ENCODE results near the gene SRA1. TPM values are rescaled to one million over a fixed set of nuclear protein-coding genes. Genes with fewer than 3 reads are reported as not detected.

Gene SRA1
- total RNA-seq, 1 experiment from 2014 or later = 48.6 TPM

GRCh38 chr5:140548300-140548688, 9.0 kb downstream of the SRA1 start:
- H3K4me2 ChIP-seq (ENCODE audit: low read length) = no peak overlapping the region
- H3K4me1 ChIP-seq (ENCODE audit: insufficient read depth, low read length) = peaks cover 15% of the 10 kb centered on the region
- no peak overlapping the region for H3K4me3 ChIP-seq (ENCODE audit: low read length)
- no peaks in the 10 kb centered on the region for H4K20me1 ChIP-seq (ENCODE audit: low read length)
- H3K36me3 ChIP-seq (ENCODE audit: low read depth, low read length) = peaks cover 22% of the 10 kb centered on the region; the same call in 1 of the 2 replicates
- DNase-seq = no peak
- no peak for ATAC-seq
- POLR2A ChIA-PET (ENCODE audit: unreplicated experiment) = interaction anchor here (1.0 kb wide), 1 partner anchor 91 kb away, joined by 5 read pairs; no protein-coding TSS in a partner anchor
- no peaks in the 10 kb centered on the region for H3K27me3 ChIP-seq (ENCODE audit: low read length)
- TF ChIP-seq CTCF (conservative IDR thresholded peaks at IDR 0.05; ENCODE audit: low read depth, low read length) (no peak), EZH2phosphoT487 (IDR thresholded peaks at IDR 0.05; ENCODE audit: borderline replicate concordance, low read length) (no peak), EZH2 (IDR thresholded peaks at IDR 0.05; ENCODE audit: low read length, unreplicated experiment) (no peak)
- BruUV-seq (replicated peaks) = no TSS peak
- intact Hi-C loops (cut with micrococcal nuclease) = loop anchor here (10.0 kb wide), 1 partner anchor 167 kb away; no protein-coding TSS in a partner anchor
- H2AFZ ChIP-seq (ENCODE audit: low read length) = no peak overlapping the region
- CTCF ChIA-PET = no interaction called here
- H3K9me3 ChIP-seq (ENCODE audit: low read length) = no peaks in the 10 kb centered on the region
- H3K9me2 ChIP-seq (replicated peaks; ENCODE audit: low read length) = no peaks in the 10 kb centered on the region
- peaks cover 8% of the 10 kb centered on the region for H3K79me2 ChIP-seq (ENCODE audit: low read length)
- no peaks in the 10 kb centered on the region for H3F3A ChIP-seq (ENCODE audit: low read length, unreplicated experiment)
- H3K27ac ChIP-seq (ENCODE audit: low read length) = no peak overlapping the region
- no peak overlapping the region for H3K9ac ChIP-seq (ENCODE audit: low read length)

- H3K4me1 ChIP-seq (ENCODE audit: insufficient read depth, low read length) = peaks cover 15% of the 10 kb centered on the region
- peaks cover 2% of the 10 kb centered on the region for H3K79me2 ChIP-seq (ENCODE audit: low read length)
- no peaks in the 10 kb centered on the region for H3K9me2 ChIP-seq (replicated peaks; ENCODE audit: low read length)
- POLR2A ChIA-PET (ENCODE audit: unreplicated experiment) = interaction anchor here (0.5 to 1.0 kb wide), 5 partner anchors 92 to 1071 kb away, joined by 3 to 5 read pairs (median 4); partner anchors contain the start of genes DIAPH1, IK and NDUFA2
- intact Hi-C loops (cut with micrococcal nuclease) = loop anchor here (1.0 to 10.0 kb wide), 3 partner anchors 92 to 167 kb away; partner anchors contain the start of genes TMCO6 and WDR55
- no peak for TF ChIP-seq EZH2phosphoT487 (IDR thresholded peaks at IDR 0.05; ENCODE audit: borderline replicate concordance, low read length)
- TF ChIP-seq EZH2 (IDR thresholded peaks at IDR 0.05; ENCODE audit: low read length, unreplicated experiment) = no peak
- peak; percentile 42 for TF ChIP-seq CTCF (conservative IDR thresholded peaks at IDR 0.05; ENCODE audit: low read depth, low read length)
- no peaks in the 10 kb centered on the region for H4K20me1 ChIP-seq (ENCODE audit: low read length)
- no peaks in the 10 kb centered on the region for H3K27me3 ChIP-seq (ENCODE audit: low read length)
- H3K9ac ChIP-seq (ENCODE audit: low read length) = no peak within 1 kb of the TSS
- DNase-seq (peak; percentile 95), ATAC-seq (peak; percentile 92)
- no peaks in the 10 kb centered on the region for H3K9me3 ChIP-seq (ENCODE audit: low read length)
- CTCF ChIA-PET = interaction anchor here (0.6 to 1.1 kb wide), 8 partner anchors 15 to 187 kb away, joined by 3 to 9 read pairs (median 4); partner anchors contain the start of genes HARS1, HARS2, IK and NDUFA2
- H3K36me3 ChIP-seq (ENCODE audit: low read depth, low read length) = peaks cover 22% of the 10 kb centered on the region; the same call in 1 of the 2 replicates
- BruUV-seq (replicated peaks) = TSS peak; percentile 11
- H3F3A ChIP-seq (ENCODE audit: low read length, unreplicated experiment) = no peaks in the 10 kb centered on the region
- H3K27ac ChIP-seq (ENCODE audit: low read length) = peak within 1 kb of the TSS; percentile 15
- H3K4me3 ChIP-seq (ENCODE audit: low read length) = no peak within 1 kb of the TSS
- 0 out of 2 replicates have a peak within 1 kb of the TSS, but pooled peaks have one; percentile 7 for H2AFZ ChIP-seq (ENCODE audit: low read length)
- peak within 1 kb of the TSS; percentile 50 for H3K4me2 ChIP-seq (ENCODE audit: low read length)
These were observed 9.6 kb downstream of the SRA1 start, which contains the start of gene EIF4EBP3 for GRCh38 chr5:140547508-140548299. EIF4EBP3 (plus strand) TSS chr5:140547662; CDS start chr5:140547738, 76 bp downstream.
